Panc1 (cell line): Measurements from ENCODE around the gene HACD2. TPM values are rescaled to one million over a fixed set of nuclear protein-coding genes. Genes with fewer than 3 reads are reported as not detected.

Experiments
- ATAC-seq: fragments of 200-7000 bp; cut with Tn5 transposase; 2 replicates; pipeline ENCODE4 v1.9.1; 2020; ENCODE audit warnings: mild to moderate bottlenecking, moderate library complexity
- BruUV-seq: library from RNA; stranded (reverse); fragments of 400-500 nt; replicated peaks from 2 replicates; lab custom pipeline; 2021; lab: Mats Ljungman, UMichigan
- CTCF ChIA-PET: fragments of 300-600 bp; sonication (Branson Sonifier 250); formaldehyde crosslinking; loops from one replicate; lab custom pipeline; 2022; ENCODE audit warnings: antibody characterized with exemption; lab: Charles Lee
- POLR2A ChIA-PET: fragments of 300-600 bp; sonication (Branson Sonifier 250); formaldehyde crosslinking; loops from one replicate; lab custom pipeline; 2022; ENCODE audit warnings: antibody characterized with exemption; lab: Charles Lee
- DNase-seq: peaks from one replicate; pipeline ENCODE4 v3.0.0-alpha.2; 2010; ENCODE audit warnings: low read depth, low spot score
- H3K27ac ChIP-seq: 2 replicates; pipeline ENCODE4 v1.5.1; 2011; ENCODE audit warnings: mild to moderate bottlenecking, low read length, inconsistent platforms
- H3K27me3 ChIP-seq: fragments of 200-500 bp; sonication (Bioruptor generic); 2 replicates; pipeline ENCODE4 v1.6.0; 2014; ENCODE audit warnings: low read length, inconsistent platforms; ENCODE audit not compliant: control insufficient read depth, insufficient read depth
- H3K36me3 ChIP-seq: fragments of 200-500 bp; sonication (Bioruptor generic); 2 replicates; pipeline ENCODE4 v1.5.1; 2014; ENCODE audit warnings: inconsistent platforms, mild to moderate bottlenecking, low read length, moderate library complexity; ENCODE audit not compliant: control insufficient read depth, insufficient read depth
- H3K4me1 ChIP-seq: 2 replicates; pipeline ENCODE4 v1.5.1; 2011; ENCODE audit warnings: inconsistent platforms, mild to moderate bottlenecking, low read length, moderate library complexity; ENCODE audit not compliant: control insufficient read depth, insufficient read depth
- H3K4me3 ChIP-seq, 2 experiments: 2 replicates each; pipeline ENCODE4 v1.5.1; 2011 to 2012; ENCODE audit warnings: low read depth in 2 of 2, low read length in 2 of 2, mild to moderate bottlenecking in 2 of 2, inconsistent platforms in 1 of 2, moderate library complexity in 1 of 2
- H3K9me3 ChIP-seq: fragments of 200-500 bp; sonication (Bioruptor generic); 2 replicates; pipeline ENCODE4 v1.5.1; 2014; ENCODE audit warnings: low read depth, mild to moderate bottlenecking, inconsistent platforms, low read length, moderate library complexity; ENCODE audit not compliant: control insufficient read depth, insufficient read depth
- CTCF ChIP-seq: fragments of 450-650 bp; IDR thresholded peaks from 2 replicates; pipeline ENCODE4 v1.5.1; 2017; ENCODE audit warnings: mild to moderate bottlenecking
- POLR2AphosphoS5 ChIP-seq: IDR thresholded peaks from 2 replicates; pipeline ENCODE4 v1.6.1; 2012; ENCODE audit warnings: mild to moderate bottlenecking, low read depth, low read length, moderate library complexity
- REST ChIP-seq, 2 experiments: IDR thresholded peaks; 2 replicates each; pipeline ENCODE4 v1.6.1; 2011 to 2012; ENCODE audit warnings: low read depth in 2 of 2, control low read depth in 1 of 2, low read length in 1 of 2, mild to moderate bottlenecking in 1 of 2, moderate library complexity in 1 of 2; ENCODE audit not compliant: insufficient read depth in 1 of 2
- TCF7L2 ChIP-seq: IDR thresholded peaks from 2 replicates; pipeline ENCODE4 v1.6.1; 2011; ENCODE audit warnings: mild to moderate bottlenecking, low read depth, low read length, inconsistent platforms
- in situ Hi-C: cut with HindIII; loops from 2 replicates; pipeline ENCODE4 v1.10.0; 2016; ENCODE audit warnings: low sequenced_read_pairs, low pct_unique_long_range_greater_than_20kb
- intact Hi-C: fragments of 100-400 bp; cut with micrococcal nuclease; formaldehyde crosslinking; loops from one replicate; pipeline ENCODE4 v1.10.0; 2022; ENCODE audit not compliant: unreplicated experiment
- total RNA-seq: library from RNA; stranded (reverse); gene quantifications from one replicate; pipeline ENCODE4 v1.2.1, GENCODE V29; 2021; ENCODE audit not compliant: unreplicated experiment

Gene HACD2
- total RNA-seq, 1 experiment from 2014 or later = 58.6 TPM

GRCh38 chr3:123444744-123445143 is 140.1 kb downstream of the HACD2 start:
- H3K4me3 ChIP-seq = no peak overlapping the region
- POLR2A ChIA-PET = no interaction called here
- no TSS peak for BruUV-seq
- H3K27ac ChIP-seq = no peak overlapping the region
- no peaks in the 10 kb centered on the region for H3K9me3 ChIP-seq
- CTCF ChIA-PET = no interaction called here
- TF ChIP-seq REST (IDR thresholded peaks at IDR 0.05; ENCODE audit: insufficient read depth in 1 of 2, low read depth in 2 of 2, low read length in 1 of 2) = no peak
- no peak for TF ChIP-seq CTCF
- TF ChIP-seq POLR2AphosphoS5 = no peak
- no peak for TF ChIP-seq TCF7L2
- DNase-seq (no peak), ATAC-seq (no peak)
- H3K27me3 ChIP-seq = peaks cover 17% of the 10 kb centered on the region
- H3K36me3 ChIP-seq = no peaks in the 10 kb centered on the region
- intact Hi-C loops = no loop called here
- H3K4me1 ChIP-seq = no peaks in the 10 kb centered on the region
- in situ Hi-C loops = no loop called here

DNA sequence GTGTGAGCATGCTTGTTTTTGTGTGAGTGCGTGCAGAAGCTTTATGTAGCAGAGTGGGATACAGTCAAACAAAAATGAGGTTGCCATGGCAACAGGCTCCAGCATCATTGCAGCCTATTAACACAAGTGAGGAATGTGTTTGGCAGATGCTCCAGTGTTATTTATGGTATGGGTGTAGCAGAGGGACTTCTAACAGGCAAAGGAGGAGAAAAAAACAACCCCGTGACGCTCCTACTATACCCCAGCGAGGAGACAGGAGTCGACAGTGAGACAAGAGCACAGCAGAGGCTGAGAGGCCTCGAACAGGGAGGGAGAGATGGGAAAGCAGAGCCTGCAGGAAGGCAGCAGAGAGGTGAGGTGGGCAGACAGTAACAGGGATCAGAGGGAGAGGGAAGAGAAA is 140.8 kb downstream of the HACD2 start:
- POLR2A ChIA-PET = no interaction called here
- intact Hi-C loops = no loop called here
- no TSS peak for BruUV-seq
- Histone ChIP-seq H3K27me3 (peaks cover 17% of the 10 kb centered on the region), H3K9me3 (no peaks in the 10 kb centered on the region), H3K36me3 (no peaks in the 10 kb centered on the region), H3K4me3 (no peak overlapping the region), H3K27ac (no peak overlapping the region), H3K4me1 (no peaks in the 10 kb centered on the region)
- DNase-seq (no peak), ATAC-seq (no peak)
- in situ Hi-C loops = no loop called here
- CTCF ChIA-PET = no interaction called here
- TF ChIP-seq TCF7L2 (no peak), REST (IDR thresholded peaks at IDR 0.05; ENCODE audit: insufficient read depth in 1 of 2, low read depth in 2 of 2, low read length in 1 of 2) (no peak), POLR2AphosphoS5 (no peak)
